HG03354 (cell line): ENCODE data around the gene PRPS1L1.

ENCODE experiments used
- ATAC-seq: cut with Tn5 transposase; IDR thresholded peaks from one replicate; pipeline ENCODE4 v1.9.1; 2021; ENCODE audit warnings: mild to moderate bottlenecking; ENCODE audit not compliant: unreplicated experiment, poor library complexity, severe bottlenecking

PRPS1L1 gene

DNA sequence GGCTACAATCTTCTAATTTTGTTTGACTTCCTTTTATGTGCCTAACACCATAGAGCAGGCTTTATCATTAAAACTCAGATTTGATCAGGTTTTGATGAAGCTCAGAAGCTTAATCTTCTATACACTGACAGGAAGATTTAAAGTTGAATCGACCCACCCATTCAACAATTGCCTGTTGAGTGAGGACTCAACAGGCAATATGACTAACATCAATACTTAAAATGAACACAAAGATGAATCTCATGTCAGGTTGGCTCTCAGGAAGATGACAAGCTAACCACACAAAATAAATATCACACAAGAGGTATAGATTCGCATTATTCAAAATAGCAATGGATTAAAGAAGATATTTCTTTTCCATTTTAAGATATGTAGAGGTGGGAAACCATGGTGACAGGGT, 50.7 kb downstream of the PRPS1L1 start:
- no peak for ATAC-seq
